HFFc6 (cell line): Measurements from ENCODE around the gene NDFIP2. TPM values are rescaled to one million over a fixed set of nuclear protein-coding genes. Genes with fewer than 3 reads are reported as not detected.

Source experiments
- DNase-seq: peaks from one replicate; pipeline ENCODE4 v3.0.0-alpha.2; 2018
- H3K27ac Mint-ChIP-seq: 2 replicates; pipeline ENCODE4 v1.8.0; 2020; ENCODE audit warnings: mild to moderate bottlenecking, mixed read lengths
- H3K27me3 Mint-ChIP-seq: 2 replicates; pipeline ENCODE4 v1.8.0; 2021; ENCODE audit warnings: mild to moderate bottlenecking, moderate library complexity, mixed read lengths; ENCODE audit not compliant: insufficient read depth
- H3K36me3 Mint-ChIP-seq: 2 replicates; pipeline ENCODE4 v1.8.0; 2021; ENCODE audit warnings: low read depth, mixed read lengths
- H3K4me1 Mint-ChIP-seq: 2 replicates; pipeline ENCODE4 v1.8.0; 2020; ENCODE audit warnings: low read depth, mixed read lengths
- H3K4me3 Mint-ChIP-seq: 2 replicates; pipeline ENCODE4 v1.8.0; 2020; ENCODE audit warnings: mild to moderate bottlenecking, moderate library complexity, mixed read lengths
- H3K9me3 Mint-ChIP-seq: 2 replicates; pipeline ENCODE4 v1.8.0; 2020; ENCODE audit warnings: mild to moderate bottlenecking, mixed read lengths
- total RNA-seq, 6 experiments: library from RNA; stranded (reverse); fragmentation: NEBNext Ultra II Directional; extraction: Animal tissue kit (Norgen Biotek cat#: 25700); gene quantifications; 2 replicates in 1 of 6; 3 replicates in 5 of 6; pipeline ENCODE4 v1.2.3, GENCODE V29; 2021
- TF ChIP-seq, protein P1 (sequence below): fragments of 200-600 bp; sonication (generic); IDR thresholded peaks from 2 replicates; pipeline ENCODE4 v1.5.0; 2021; ENCODE audit warnings: antibody characterized with exemption, mild to moderate bottlenecking

Gene NDFIP2
- total RNA-seq, 6 experiments from 2014 or later: 97.1 to 132 (median 99.7) TPM

DNA sequence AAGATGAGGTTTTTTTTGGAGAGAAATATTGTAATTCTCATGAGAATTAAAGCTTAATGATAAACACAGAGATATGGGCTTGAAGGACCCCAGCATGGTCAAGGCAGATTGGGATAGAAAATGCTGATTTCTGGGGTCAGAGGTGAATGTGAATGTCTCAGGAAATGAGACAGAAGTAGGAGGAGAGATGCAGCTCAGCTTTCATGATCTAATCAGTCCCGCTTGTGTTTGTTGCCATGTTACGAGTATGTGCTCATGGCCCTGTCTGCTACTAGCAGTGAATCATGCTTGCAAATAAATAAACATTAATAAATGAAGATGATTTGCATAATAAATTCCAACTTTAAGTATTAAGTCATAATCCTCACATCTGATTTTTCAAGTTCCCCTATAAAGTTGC is 23.0 kb upstream of the NDFIP2 start:
- Mint-ChIP-seq H3K9me3 (no peaks in the 10 kb centered on the region), H3K4me1 (peaks cover 70% of the 10 kb centered on the region), H3K4me3 (no peak overlapping the region), H3K36me3 (no peaks in the 10 kb centered on the region), H3K27ac (peak overlapping the region; percentile 63), H3K27me3 (no peaks in the 10 kb centered on the region; the same call in 1 of the 2 replicates)
- peak; percentile 89 for DNase-seq
- TF ChIP-seq, protein P1, sequence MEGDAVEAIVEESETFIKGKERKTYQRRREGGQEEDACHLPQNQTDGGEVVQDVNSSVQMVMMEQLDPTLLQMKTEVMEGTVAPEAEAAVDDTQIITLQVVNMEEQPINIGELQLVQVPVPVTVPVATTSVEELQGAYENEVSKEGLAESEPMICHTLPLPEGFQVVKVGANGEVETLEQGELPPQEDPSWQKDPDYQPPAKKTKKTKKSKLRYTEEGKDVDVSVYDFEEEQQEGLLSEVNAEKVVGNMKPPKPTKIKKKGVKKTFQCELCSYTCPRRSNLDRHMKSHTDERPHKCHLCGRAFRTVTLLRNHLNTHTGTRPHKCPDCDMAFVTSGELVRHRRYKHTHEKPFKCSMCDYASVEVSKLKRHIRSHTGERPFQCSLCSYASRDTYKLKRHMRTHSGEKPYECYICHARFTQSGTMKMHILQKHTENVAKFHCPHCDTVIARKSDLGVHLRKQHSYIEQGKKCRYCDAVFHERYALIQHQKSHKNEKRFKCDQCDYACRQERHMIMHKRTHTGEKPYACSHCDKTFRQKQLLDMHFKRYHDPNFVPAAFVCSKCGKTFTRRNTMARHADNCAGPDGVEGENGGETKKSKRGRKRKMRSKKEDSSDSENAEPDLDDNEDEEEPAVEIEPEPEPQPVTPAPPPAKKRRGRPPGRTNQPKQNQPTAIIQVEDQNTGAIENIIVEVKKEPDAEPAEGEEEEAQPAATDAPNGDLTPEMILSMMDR: no peak

DNA sequence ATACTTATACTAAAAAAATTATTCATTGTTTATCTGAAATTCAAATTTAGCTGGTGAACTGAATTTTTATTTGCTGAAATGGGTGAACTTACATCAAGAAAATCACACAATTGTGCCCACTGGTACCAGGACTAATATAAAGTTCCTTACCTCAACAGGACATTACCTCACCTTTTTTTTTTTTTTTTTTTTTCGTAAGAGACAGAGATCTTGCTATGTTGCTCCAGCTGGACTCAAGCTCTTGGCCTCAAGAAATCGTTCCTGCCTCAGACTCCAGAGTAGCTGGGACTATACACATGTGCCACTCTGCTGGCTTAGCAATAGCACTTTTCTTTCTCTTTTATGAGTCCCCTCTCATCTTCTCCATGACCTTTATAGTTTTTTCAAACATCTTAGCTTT is 22.5 kb upstream of the NDFIP2 start:
- Mint-ChIP-seq H3K9me3 (no peaks in the 10 kb centered on the region), H3K36me3 (no peaks in the 10 kb centered on the region), H3K4me3 (no peak overlapping the region), H3K4me1 (peaks cover 65% of the 10 kb centered on the region), H3K27me3 (no peaks in the 10 kb centered on the region; the same call in 1 of the 2 replicates), H3K27ac (peak overlapping the region; percentile 63)
- no peak for DNase-seq
- TF ChIP-seq, protein P1: no peak

DNA sequence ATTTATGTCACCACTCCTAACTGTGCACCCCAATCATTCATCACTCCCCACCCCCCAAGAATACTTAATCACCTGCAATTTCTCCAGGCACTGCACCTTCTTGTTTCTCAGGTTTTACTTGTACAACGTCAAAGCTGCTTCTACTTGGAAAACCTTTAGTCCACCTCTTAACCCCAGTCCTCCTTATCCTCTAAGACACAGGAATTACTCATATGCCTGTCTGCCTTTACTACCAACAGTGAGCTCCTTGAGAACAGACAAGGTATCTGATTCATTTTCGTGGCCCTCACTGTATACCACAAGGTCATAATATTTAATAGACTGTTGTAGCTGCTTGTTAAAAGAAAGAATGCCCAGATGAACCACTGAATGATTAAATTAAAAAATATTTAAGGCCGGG is 21.0 kb upstream of the NDFIP2 start:
- Mint-ChIP-seq H3K4me1 (peaks cover 54% of the 10 kb centered on the region), H3K9me3 (no peaks in the 10 kb centered on the region), H3K4me3 (no peak overlapping the region), H3K36me3 (no peaks in the 10 kb centered on the region), H3K27ac (peak overlapping the region; percentile 63), H3K27me3 (no peaks in the 10 kb centered on the region; the same call in 1 of the 2 replicates)
- TF ChIP-seq, protein P1: no peak
- DNase-seq: peak; percentile 59

DNA sequence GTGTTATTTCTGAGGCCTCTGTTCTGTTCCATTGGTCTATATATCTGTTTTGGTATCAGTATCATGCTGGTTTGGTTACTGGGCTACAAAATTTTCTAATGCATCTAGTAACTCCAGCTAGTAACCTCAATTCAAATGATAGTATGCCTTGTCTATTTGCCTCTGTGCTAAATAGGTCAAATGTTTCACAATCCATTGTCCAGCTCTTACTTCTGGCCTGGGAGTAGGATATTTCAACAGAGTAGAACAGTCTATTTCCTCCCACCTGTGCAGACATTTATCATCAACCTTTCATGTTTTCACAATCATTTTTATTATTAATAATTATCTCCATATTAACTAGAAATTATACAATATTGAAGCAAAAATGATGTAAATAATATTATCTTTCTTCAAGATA is 18.1 kb upstream of the NDFIP2 start:
- DNase-seq: no peak
- H3K9me3 Mint-ChIP-seq: no peaks in the 10 kb centered on the region
- H3K36me3 Mint-ChIP-seq: no peaks in the 10 kb centered on the region
- H3K4me3 Mint-ChIP-seq: no peak overlapping the region
- H3K27me3 Mint-ChIP-seq: peaks cover 2% of the 10 kb centered on the region
- H3K4me1 Mint-ChIP-seq: peaks cover 24% of the 10 kb centered on the region
- TF ChIP-seq, protein P1: no peak
- no peak overlapping the region for H3K27ac Mint-ChIP-seq

DNA sequence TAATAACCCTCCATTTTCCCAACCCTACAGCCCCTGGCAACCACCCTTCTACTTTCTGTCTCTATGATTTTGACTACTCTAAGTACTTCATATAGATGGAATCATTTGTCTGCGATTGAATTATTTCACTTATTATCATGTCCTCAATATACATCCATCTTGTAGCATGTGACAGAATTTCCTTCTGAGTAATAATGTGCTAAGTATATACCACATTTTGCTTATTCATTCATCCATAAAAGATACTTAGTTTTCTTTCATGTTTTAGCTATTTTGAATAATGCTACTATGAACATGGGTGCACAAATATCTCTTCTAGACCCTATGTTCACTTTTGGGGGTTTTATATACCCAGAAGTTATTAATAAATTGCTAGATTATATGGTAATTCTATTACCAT is 17.4 kb upstream of the NDFIP2 start:
- no peaks in the 10 kb centered on the region for H3K36me3 Mint-ChIP-seq
- no peak overlapping the region for H3K4me3 Mint-ChIP-seq
- H3K27ac Mint-ChIP-seq: no peak overlapping the region
- DNase-seq: no peak
- H3K9me3 Mint-ChIP-seq: no peaks in the 10 kb centered on the region
- TF ChIP-seq, protein P1: no peak
- peaks cover 2% of the 10 kb centered on the region for H3K27me3 Mint-ChIP-seq
- peaks cover 17% of the 10 kb centered on the region for H3K4me1 Mint-ChIP-seq

DNA sequence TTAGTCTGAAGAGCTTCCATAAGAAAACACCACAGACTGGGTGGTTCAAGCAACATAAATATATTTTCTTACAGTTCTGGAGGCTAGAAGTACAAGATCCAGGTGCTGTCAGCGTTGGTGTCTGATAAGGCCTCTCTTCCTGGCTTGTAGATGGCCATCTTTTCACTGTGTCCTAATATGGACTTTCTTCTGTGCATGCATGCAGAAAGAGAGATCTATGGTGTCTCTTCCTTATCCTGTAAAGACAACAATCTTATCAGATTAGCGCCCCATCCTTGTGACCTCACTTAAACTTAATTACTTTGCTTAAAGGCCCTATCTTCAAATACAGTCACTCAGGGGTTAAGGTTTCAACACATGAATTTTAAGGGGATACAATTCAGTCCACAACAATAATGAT is 14.1 kb upstream of the NDFIP2 start:
- no peak for DNase-seq
- no peak overlapping the region for H3K27ac Mint-ChIP-seq
- H3K4me1 Mint-ChIP-seq: no peaks in the 10 kb centered on the region
- H3K9me3 Mint-ChIP-seq: no peaks in the 10 kb centered on the region
- TF ChIP-seq, protein P1: no peak
- peaks cover 5% of the 10 kb centered on the region for H3K27me3 Mint-ChIP-seq
- no peak overlapping the region for H3K4me3 Mint-ChIP-seq
- H3K36me3 Mint-ChIP-seq: no peaks in the 10 kb centered on the region
